Suprapubic skin (tissue), 3 donors: ENCODE data around the gene LAMB4.

Experiments used
- CTCF ChIP-seq, 2 donors: fragments of 200-600 bp in 1 of 2; fragments of 450-650 bp in 1 of 2; sonication (generic) in 1 of 2; IDR thresholded peaks; one replicate each; pipeline ENCODE4 v1.5.1; 2016 to 2019; ENCODE audit warnings: antibody characterized with exemption in 2 of 2, mild to moderate bottlenecking in 1 of 2, moderate library complexity in 1 of 2
- POLR2A ChIP-seq, 2 donors: fragments of 450-650 bp; IDR thresholded peaks; one replicate each; pipeline ENCODE4 v1.6.1; 2017; ENCODE audit warnings: antibody characterized with exemption in 2 of 2, mild to moderate bottlenecking in 2 of 2, moderate library complexity in 2 of 2

- TF ChIP-seq CTCF (IDR thresholded peaks at IDR 0.05) (no peak), POLR2A (IDR thresholded peaks at IDR 0.05) (no peak)
These were observed 33.2 kb downstream of the LAMB4 start for GRCh38 chr7:108096996-108097395.
